ENCODE data around the gene CCDC195.

Gene CCDC195

DNA sequence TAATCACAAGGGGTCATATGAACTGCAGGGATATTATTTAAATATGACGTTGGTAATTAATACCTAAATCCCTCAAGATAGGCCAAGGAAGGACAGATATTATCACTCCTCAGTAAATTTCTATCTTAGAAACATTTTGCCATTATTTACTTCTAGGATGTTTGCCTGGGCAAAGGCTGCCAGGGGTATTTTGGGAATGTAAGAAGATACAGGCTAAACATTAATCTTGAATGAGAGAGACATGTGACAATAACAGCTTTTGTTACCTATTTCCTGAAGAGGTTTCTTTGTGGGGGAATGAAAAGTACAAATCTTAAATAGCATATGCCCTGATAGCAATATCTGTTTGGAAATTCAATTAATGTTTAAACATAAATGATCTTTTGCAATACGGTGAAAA lies 756 bp upstream of the CCDC195 start:
- Histone ChIP-seq H3F3A (ENCODE audit: insufficient read depth) (no peaks in the 10 kb centered on the region), H3K9me3 (ENCODE audit: insufficient read depth, low read length) (peaks cover 5% of the 10 kb centered on the region; the same call in 1 of the 2 replicates), H4K20me1 (ENCODE audit: low read depth, low read length) (no peaks in the 10 kb centered on the region), H3K4me3 (ENCODE audit: insufficient read depth, low read length, poor library complexity, severe bottlenecking) (no peak overlapping the region), H3K27me3 (ENCODE audit: low read length) (no peaks in the 10 kb centered on the region), H2AFZ (ENCODE audit: low read depth, low read length, severe bottlenecking) (no peak overlapping the region), H3K9ac (ENCODE audit: low read length) (no peak overlapping the region), H3K36me3 (ENCODE audit: low read length) (no peaks in the 10 kb centered on the region), H3K79me2 (ENCODE audit: insufficient read depth, low read length) (no peaks in the 10 kb centered on the region), H3K27ac (ENCODE audit: low read depth, low read length) (no peak overlapping the region), H3K9me2 (replicated peaks; ENCODE audit: insufficient read depth, low read length) (no peaks in the 10 kb centered on the region), H3K4me2 (ENCODE audit: low read depth, low read length, poor library complexity, severe bottlenecking) (no peak overlapping the region)
- TF ChIP-seq CTCF (IDR thresholded peaks at IDR 0.05; ENCODE audit: insufficient read depth, low read length, poor library complexity, severe bottlenecking) (no peak), EZH2phosphoT487 (conservative IDR thresholded peaks at IDR 0.05; ENCODE audit: low read length) (no peak)

DNA sequence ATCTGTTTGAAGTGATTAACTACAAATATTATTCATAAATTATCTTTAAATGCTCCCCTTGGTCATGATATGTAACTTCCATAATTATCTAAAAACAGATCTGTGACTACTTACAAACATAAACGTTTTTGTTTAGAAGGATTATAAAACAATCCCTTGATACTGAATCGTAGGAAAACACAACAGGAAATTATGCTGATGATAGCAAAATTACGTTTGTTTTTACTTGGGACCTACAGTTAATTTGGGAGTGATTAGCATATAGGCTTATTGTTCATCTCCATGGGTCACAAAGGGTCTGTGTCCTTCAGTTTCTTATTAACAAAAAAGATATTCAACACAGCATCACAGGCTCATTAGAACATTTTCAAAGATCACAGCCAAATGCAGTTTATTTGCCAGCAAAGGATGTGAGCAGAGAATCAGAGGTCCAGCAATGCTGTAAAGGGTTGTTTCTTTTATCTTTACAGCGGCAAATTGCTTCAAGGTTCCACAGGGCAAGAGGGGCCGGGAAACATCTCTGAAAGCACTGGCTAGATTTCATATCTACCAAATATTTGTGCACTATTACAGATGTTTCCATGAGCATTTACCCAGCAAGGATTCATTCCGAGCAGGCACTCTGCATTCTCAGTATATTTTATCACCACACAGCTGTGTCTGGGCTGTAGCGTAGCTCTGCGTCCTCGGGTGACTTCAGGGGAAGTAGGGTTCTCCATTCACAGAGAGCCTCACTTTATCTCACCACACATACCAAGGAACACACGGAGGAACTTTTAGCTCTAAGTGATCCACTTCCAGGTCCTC lies 4.1 kb downstream of the CCDC195 start:
- Histone ChIP-seq H3K27ac (ENCODE audit: low read depth, low read length) (no peak overlapping the region), H3K36me3 (ENCODE audit: low read length) (no peaks in the 10 kb centered on the region), H3K9ac (ENCODE audit: low read length) (no peak overlapping the region), H3F3A (ENCODE audit: insufficient read depth) (no peaks in the 10 kb centered on the region), H3K4me2 (ENCODE audit: low read depth, low read length, poor library complexity, severe bottlenecking) (no peak overlapping the region), H4K20me1 (ENCODE audit: low read depth, low read length) (no peaks in the 10 kb centered on the region), H3K9me3 (ENCODE audit: insufficient read depth, low read length) (no peaks in the 10 kb centered on the region), H3K27me3 (ENCODE audit: low read length) (no peaks in the 10 kb centered on the region), H2AFZ (ENCODE audit: low read depth, low read length, severe bottlenecking) (no peak overlapping the region), H3K79me2 (ENCODE audit: insufficient read depth, low read length) (no peaks in the 10 kb centered on the region), H3K9me2 (replicated peaks; ENCODE audit: insufficient read depth, low read length) (no peaks in the 10 kb centered on the region), H3K4me3 (ENCODE audit: insufficient read depth, low read length, poor library complexity, severe bottlenecking) (no peak overlapping the region)
- TF ChIP-seq EZH2phosphoT487 (conservative IDR thresholded peaks at IDR 0.05; ENCODE audit: low read length): no peak
- no peak for TF ChIP-seq CTCF (IDR thresholded peaks at IDR 0.05; ENCODE audit: insufficient read depth, low read length, poor library complexity, severe bottlenecking)

- Histone ChIP-seq H4K20me1 (ENCODE audit: low read depth, low read length) (no peaks in the 10 kb centered on the region), H3K9me2 (replicated peaks; ENCODE audit: insufficient read depth, low read length) (no peaks in the 10 kb centered on the region), H3K27me3 (ENCODE audit: low read length) (no peaks in the 10 kb centered on the region), H3K9me3 (ENCODE audit: insufficient read depth, low read length) (no peaks in the 10 kb centered on the region), H3K79me2 (ENCODE audit: insufficient read depth, low read length) (no peaks in the 10 kb centered on the region), H3K9ac (ENCODE audit: low read length) (no peak overlapping the region), H2AFZ (ENCODE audit: low read depth, low read length, severe bottlenecking) (no peak overlapping the region), H3K36me3 (ENCODE audit: low read length) (no peaks in the 10 kb centered on the region), H3F3A (ENCODE audit: insufficient read depth) (no peaks in the 10 kb centered on the region), H3K4me3 (ENCODE audit: insufficient read depth, low read length, poor library complexity, severe bottlenecking) (no peak overlapping the region), H3K27ac (ENCODE audit: low read depth, low read length) (no peak overlapping the region), H3K4me2 (ENCODE audit: low read depth, low read length, poor library complexity, severe bottlenecking) (no peak overlapping the region)
- TF ChIP-seq EZH2phosphoT487 (conservative IDR thresholded peaks at IDR 0.05; ENCODE audit: low read length) (no peak), CTCF (IDR thresholded peaks at IDR 0.05; ENCODE audit: insufficient read depth, low read length, poor library complexity, severe bottlenecking) (no peak)
These were observed 4.8 kb downstream of the CCDC195 start for GRCh38 chr2:224711381-224711780.
